ENCODE data around the gene RPS6KC1.

The RPS6KC1 gene

DNA sequence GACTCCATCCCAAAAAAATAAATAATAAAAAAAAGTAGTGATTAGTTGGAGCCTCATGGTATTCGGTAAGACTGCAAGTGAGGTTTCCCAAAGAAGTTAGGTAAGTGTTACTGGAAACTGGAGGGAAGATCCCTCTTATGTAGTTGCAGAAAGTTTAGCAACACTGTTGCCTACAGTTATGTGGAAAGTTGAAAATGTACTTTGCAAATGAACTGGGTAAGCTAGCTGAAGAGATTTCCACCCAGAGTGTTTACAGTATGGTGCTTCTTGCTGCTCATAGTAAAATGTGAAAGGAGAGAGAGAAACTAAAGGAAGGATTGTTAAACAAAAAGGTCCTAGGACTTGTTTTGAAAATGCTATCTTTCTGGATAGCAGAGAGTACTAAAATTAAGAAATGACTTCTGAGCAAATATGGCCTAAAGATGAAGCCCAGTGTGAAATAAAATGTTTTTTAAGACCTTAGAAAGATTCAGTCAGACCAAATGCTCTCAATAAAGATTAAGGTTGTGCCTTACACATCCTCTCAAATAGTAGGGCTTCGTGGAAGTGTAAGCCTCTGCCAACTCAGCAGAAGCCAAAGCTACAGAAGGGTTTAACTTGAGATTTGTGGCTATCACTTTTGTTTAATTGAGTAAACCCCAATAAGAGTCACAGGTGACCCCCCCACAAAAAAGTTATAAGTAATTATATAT, 31.5 kb downstream of the RPS6KC1 start:
- H3K9ac ChIP-seq (ENCODE audit: low read depth, low read length, poor library complexity, severe bottlenecking) = no peak overlapping the region
- no peaks in the 10 kb centered on the region for H4K20me1 ChIP-seq (ENCODE audit: insufficient read depth, low read length, poor library complexity, severe bottlenecking)
- no peak overlapping the region for H3K4me3 ChIP-seq (ENCODE audit: low read length, poor library complexity, severe bottlenecking)
- peaks cover 7% of the 10 kb centered on the region; the same call in 1 of the 2 replicates for H3K36me3 ChIP-seq (ENCODE audit: insufficient read depth, low read length)
- no peaks in the 10 kb centered on the region for H3K79me2 ChIP-seq (ENCODE audit: insufficient read depth, low read length)
- no peaks in the 10 kb centered on the region for H3K9me2 ChIP-seq (replicated peaks; ENCODE audit: low read depth, low read length)
- no peaks in the 10 kb centered on the region for H3K9me3 ChIP-seq (ENCODE audit: insufficient read depth, low read depth, low read length)
- H3K4me1 ChIP-seq (ENCODE audit: insufficient read depth, low read length, poor library complexity, severe bottlenecking) = peaks cover 12% of the 10 kb centered on the region
- peak overlapping the region; percentile 47 for H3K4me2 ChIP-seq (ENCODE audit: low read depth, low read length, poor library complexity, severe bottlenecking)
- no peak overlapping the region for H2AFZ ChIP-seq (ENCODE audit: low read length)
- no peaks in the 10 kb centered on the region for H3F3A ChIP-seq (ENCODE audit: low read depth)
- H3K27me3 ChIP-seq (ENCODE audit: insufficient read depth, low read length, poor library complexity, severe bottlenecking) = no peaks in the 10 kb centered on the region
- TF ChIP-seq, protein P1, sequence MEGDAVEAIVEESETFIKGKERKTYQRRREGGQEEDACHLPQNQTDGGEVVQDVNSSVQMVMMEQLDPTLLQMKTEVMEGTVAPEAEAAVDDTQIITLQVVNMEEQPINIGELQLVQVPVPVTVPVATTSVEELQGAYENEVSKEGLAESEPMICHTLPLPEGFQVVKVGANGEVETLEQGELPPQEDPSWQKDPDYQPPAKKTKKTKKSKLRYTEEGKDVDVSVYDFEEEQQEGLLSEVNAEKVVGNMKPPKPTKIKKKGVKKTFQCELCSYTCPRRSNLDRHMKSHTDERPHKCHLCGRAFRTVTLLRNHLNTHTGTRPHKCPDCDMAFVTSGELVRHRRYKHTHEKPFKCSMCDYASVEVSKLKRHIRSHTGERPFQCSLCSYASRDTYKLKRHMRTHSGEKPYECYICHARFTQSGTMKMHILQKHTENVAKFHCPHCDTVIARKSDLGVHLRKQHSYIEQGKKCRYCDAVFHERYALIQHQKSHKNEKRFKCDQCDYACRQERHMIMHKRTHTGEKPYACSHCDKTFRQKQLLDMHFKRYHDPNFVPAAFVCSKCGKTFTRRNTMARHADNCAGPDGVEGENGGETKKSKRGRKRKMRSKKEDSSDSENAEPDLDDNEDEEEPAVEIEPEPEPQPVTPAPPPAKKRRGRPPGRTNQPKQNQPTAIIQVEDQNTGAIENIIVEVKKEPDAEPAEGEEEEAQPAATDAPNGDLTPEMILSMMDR (conservative IDR thresholded peaks at IDR 0.05; ENCODE audit: low read length) = no peak
- no peak for TF ChIP-seq EZH2phosphoT487 (IDR thresholded peaks at IDR 0.05; ENCODE audit: borderline replicate concordance)

DNA sequence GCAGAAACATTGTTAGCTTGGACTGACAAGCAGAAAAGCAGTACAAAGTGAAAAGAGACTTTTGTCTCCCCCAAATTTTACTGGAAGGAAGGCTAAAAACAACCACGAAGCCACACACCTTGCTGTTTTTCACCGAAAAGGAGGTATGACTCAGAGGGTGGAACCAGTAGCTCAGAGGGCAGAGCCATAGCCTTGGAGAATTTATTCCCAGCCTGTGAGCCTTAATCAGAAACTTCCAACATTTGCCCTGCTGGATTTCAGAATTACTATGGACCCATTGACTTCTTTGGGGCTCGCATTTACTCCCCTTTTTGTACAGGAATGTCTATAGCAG, 32.0 kb downstream of the RPS6KC1 start:
- Histone ChIP-seq H3F3A (ENCODE audit: low read depth) (no peaks in the 10 kb centered on the region), H3K27me3 (ENCODE audit: insufficient read depth, low read length, poor library complexity, severe bottlenecking) (no peaks in the 10 kb centered on the region), H3K79me2 (ENCODE audit: insufficient read depth, low read length) (no peaks in the 10 kb centered on the region), H3K4me3 (ENCODE audit: low read length, poor library complexity, severe bottlenecking) (no peak overlapping the region), H3K9ac (ENCODE audit: low read depth, low read length, poor library complexity, severe bottlenecking) (no peak overlapping the region), H2AFZ (ENCODE audit: low read length) (no peak overlapping the region), H3K36me3 (ENCODE audit: insufficient read depth, low read length) (peaks cover 7% of the 10 kb centered on the region; the same call in 1 of the 2 replicates), H3K4me2 (ENCODE audit: low read depth, low read length, poor library complexity, severe bottlenecking) (peak overlapping the region; percentile 47), H3K9me2 (replicated peaks; ENCODE audit: low read depth, low read length) (no peaks in the 10 kb centered on the region), H3K4me1 (ENCODE audit: insufficient read depth, low read length, poor library complexity, severe bottlenecking) (peaks cover 12% of the 10 kb centered on the region), H3K9me3 (ENCODE audit: insufficient read depth, low read depth, low read length) (no peaks in the 10 kb centered on the region), H4K20me1 (ENCODE audit: insufficient read depth, low read length, poor library complexity, severe bottlenecking) (no peaks in the 10 kb centered on the region)
- no peak for TF ChIP-seq EZH2phosphoT487 (IDR thresholded peaks at IDR 0.05; ENCODE audit: borderline replicate concordance)
- TF ChIP-seq, protein P1 (conservative IDR thresholded peaks at IDR 0.05; ENCODE audit: low read length) = no peak

DNA sequence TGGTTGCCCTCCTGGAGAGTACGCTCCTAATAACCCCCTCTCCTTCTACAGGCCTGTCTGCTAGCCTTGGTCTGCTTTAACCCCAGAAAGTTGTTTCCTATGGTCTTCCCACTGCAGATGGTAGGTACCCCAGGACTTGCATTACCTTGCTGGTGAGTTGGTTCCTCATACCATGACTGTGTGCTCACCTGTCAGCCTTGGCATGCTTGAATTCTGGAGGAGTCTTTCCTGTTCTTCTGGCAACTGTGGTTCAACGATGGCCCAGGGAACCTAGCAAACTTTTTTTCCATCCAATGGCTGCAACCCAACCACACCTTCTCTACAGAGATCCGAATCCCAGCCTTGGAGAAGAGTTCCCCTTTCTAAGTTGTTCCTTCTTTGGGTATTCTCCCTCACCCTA, 36.9 kb downstream of the RPS6KC1 start:
- Histone ChIP-seq H3K9ac (ENCODE audit: low read depth, low read length, poor library complexity, severe bottlenecking) (no peak overlapping the region), H3K4me2 (ENCODE audit: low read depth, low read length, poor library complexity, severe bottlenecking) (no peak overlapping the region), H3K9me3 (ENCODE audit: insufficient read depth, low read depth, low read length) (no peaks in the 10 kb centered on the region), H3K9me2 (replicated peaks; ENCODE audit: low read depth, low read length) (no peaks in the 10 kb centered on the region), H3K4me3 (ENCODE audit: low read length, poor library complexity, severe bottlenecking) (no peak overlapping the region), H2AFZ (ENCODE audit: low read length) (no peak overlapping the region), H3K27me3 (ENCODE audit: insufficient read depth, low read length, poor library complexity, severe bottlenecking) (no peaks in the 10 kb centered on the region), H3F3A (ENCODE audit: low read depth) (no peaks in the 10 kb centered on the region), H4K20me1 (ENCODE audit: insufficient read depth, low read length, poor library complexity, severe bottlenecking) (no peaks in the 10 kb centered on the region), H3K4me1 (ENCODE audit: insufficient read depth, low read length, poor library complexity, severe bottlenecking) (peaks cover 15% of the 10 kb centered on the region), H3K79me2 (ENCODE audit: insufficient read depth, low read length) (no peaks in the 10 kb centered on the region), H3K36me3 (ENCODE audit: insufficient read depth, low read length) (peaks cover 7% of the 10 kb centered on the region; the same call in 1 of the 2 replicates)
- TF ChIP-seq EZH2phosphoT487 (IDR thresholded peaks at IDR 0.05; ENCODE audit: borderline replicate concordance) = no peak
- TF ChIP-seq, protein P1 (conservative IDR thresholded peaks at IDR 0.05; ENCODE audit: low read length) = no peak

All from Loucy (cell line).